GM23338 (cell line): ENCODE results near the gene TMEM11. TPM values are rescaled to one million over a fixed set of nuclear protein-coding genes. Genes with fewer than 3 reads are reported as not detected.

Experiments used
- ATAC-seq: fragments of 200-7000 bp; cut with Tn5 transposase; 3 replicates; pipeline ENCODE4 v1.9.1; 2020
- DNase-seq: peaks from one replicate; pipeline ENCODE4 v3.0.0-alpha.2; 2015; ENCODE audit warnings: low spot score
- H2AFZ ChIP-seq: fragments of 200-600 bp; sonication (generic); 2 replicates; pipeline ENCODE4 v1.8.0; 2016; ENCODE audit warnings: antibody characterized with exemption, mild to moderate bottlenecking, moderate library complexity
- H3F3A ChIP-seq: fragments of 200-600 bp; sonication (generic); replicated peaks from 2 replicates; pipeline ENCODE4 v1.8.0; 2017; ENCODE audit warnings: antibody characterized with exemption, mixed run types, low read depth
- H3K27ac ChIP-seq: fragments of 200-600 bp; sonication (generic); 2 replicates; pipeline ENCODE4 v1.6.1; 2016; ENCODE audit warnings: low read depth
- H3K27me3 ChIP-seq: fragments of 200-600 bp; sonication (generic); 2 replicates; pipeline ENCODE4 v1.8.0; 2016; ENCODE audit warnings: mild to moderate bottlenecking, mixed run types, moderate library complexity; ENCODE audit not compliant: insufficient read depth
- H3K36me3 ChIP-seq: fragments of 200-600 bp; sonication (generic); 2 replicates; pipeline ENCODE4 v1.8.0; 2016; ENCODE audit warnings: mild to moderate bottlenecking; ENCODE audit not compliant: insufficient read depth
- H3K4me1 ChIP-seq: fragments of 200-600 bp; sonication (generic); 2 replicates; pipeline ENCODE4 v1.8.0; 2016; ENCODE audit warnings: mild to moderate bottlenecking, moderate library complexity; ENCODE audit not compliant: insufficient read depth
- H3K4me2 ChIP-seq: fragments of 200-600 bp; sonication (generic); 2 replicates; pipeline ENCODE4 v1.7.1; 2017; ENCODE audit warnings: mixed run types
- H3K4me3 ChIP-seq: fragments of 200-600 bp; sonication (generic); 2 replicates; pipeline ENCODE4 v1.6.1; 2016; ENCODE audit warnings: mixed run types
- H3K79me2 ChIP-seq: fragments of 200-600 bp; sonication (generic); replicated peaks from 2 replicates; pipeline ENCODE4 v1.8.0; 2017; ENCODE audit warnings: mild to moderate bottlenecking; ENCODE audit not compliant: insufficient read depth
- H3K9me2 ChIP-seq: fragments of 200-600 bp; sonication (generic); 2 replicates; pipeline ENCODE4 v1.8.0; 2017; ENCODE audit not compliant: insufficient read depth
- H4K20me1 ChIP-seq: fragments of 200-600 bp; sonication (generic); replicated peaks from 2 replicates; pipeline ENCODE4 v1.8.0; 2017; ENCODE audit warnings: mild to moderate bottlenecking; ENCODE audit not compliant: insufficient read depth
- H3K27ac Mint-ChIP-seq: 2 replicates; pipeline ENCODE4 v1.8.0; 2020; ENCODE audit warnings: inconsistent platforms, mild to moderate bottlenecking, moderate library complexity, mixed read lengths
- H3K27me3 Mint-ChIP-seq: 3 replicates; pipeline ENCODE4 v1.8.0; 2022; ENCODE audit warnings: low read depth, mild to moderate bottlenecking, moderate library complexity, mixed read lengths, inconsistent platforms; ENCODE audit not compliant: insufficient read depth, poor library complexity
- H3K36me3 Mint-ChIP-seq: 3 replicates; pipeline ENCODE4 v1.8.0; 2021; ENCODE audit warnings: low read depth, mild to moderate bottlenecking, inconsistent platforms, moderate library complexity, mixed read lengths
- H3K4me1 Mint-ChIP-seq: 3 replicates; pipeline ENCODE4 v1.8.0; 2020; ENCODE audit warnings: mild to moderate bottlenecking, inconsistent platforms, mixed read lengths
- H3K4me3 Mint-ChIP-seq: 3 replicates; pipeline ENCODE4 v1.8.0; 2021; ENCODE audit warnings: moderate library complexity, mild to moderate bottlenecking, inconsistent platforms, mixed read lengths
- H3K9me3 Mint-ChIP-seq: 3 replicates; pipeline ENCODE4 v1.8.0; 2020; ENCODE audit warnings: moderate library complexity, mild to moderate bottlenecking, inconsistent platforms, mixed read lengths
- CTCF ChIP-seq, 2 experiments: fragments of 200-600 bp in 1 of 2; sonication (generic) in 1 of 2; conservative IDR thresholded peaks; 2 replicates each; pipeline versions ENCODE4 v1.5.1 to v1.6.1; 2016 to 2017; ENCODE audit warnings: antibody characterized with exemption in 2 of 2, low read depth in 2 of 2, mild to moderate bottlenecking in 2 of 2, moderate library complexity in 1 of 2
- ETS1 ChIP-seq: IDR thresholded peaks from 2 replicates; pipeline ENCODE4 v1.6.1; 2016; ENCODE audit warnings: antibody characterized with exemption
- JUNB ChIP-seq: IDR thresholded peaks from one replicate; pipeline ENCODE4 v1.6.1; 2016; ENCODE audit warnings: antibody characterized with exemption; ENCODE audit not compliant: unreplicated experiment
- POLR2AphosphoS5 ChIP-seq: IDR thresholded peaks from 2 replicates; pipeline ENCODE4 v1.6.1; 2016; ENCODE audit warnings: antibody characterized with exemption, low read depth
- REST ChIP-seq: IDR thresholded peaks from one replicate; pipeline ENCODE4 v1.6.1; 2018; ENCODE audit warnings: antibody characterized with exemption; ENCODE audit not compliant: unreplicated experiment
- STAT1 ChIP-seq: IDR thresholded peaks from one replicate; pipeline ENCODE4 v1.6.1; 2016; ENCODE audit warnings: antibody characterized with exemption; ENCODE audit not compliant: unreplicated experiment
- ZNF331 ChIP-seq: fragments of 250-450 bp; sonication (Bioruptor Pico); IDR thresholded peaks from 2 replicates; pipeline ENCODE4 v1.5.0; 2020; ENCODE audit warnings: low read depth, mild to moderate bottlenecking, moderate library complexity
- ZNF462 ChIP-seq: fragments of 250-450 bp; sonication (Bioruptor Pico); IDR thresholded peaks from 2 replicates; pipeline ENCODE4 v1.5.0; 2020; ENCODE audit warnings: mild to moderate bottlenecking, moderate library complexity
- polyA plus RNA-seq: library from polyadenylated mRNA; unstranded; fragments of >200 nt; fragmentation: Nextera tagmentation; extraction: Ambion mirVana; gene quantifications from 2 replicates; pipeline ENCODE4 v1.2.1, GENCODE V29; 2016
- total RNA-seq: library from RNA; depleted of rRNA; stranded (reverse); fragments of >200 nt; shearing (Covaris generic); gene quantifications from 2 replicates; pipeline ENCODE4 v1.2.3, GENCODE V29; 2014

Gene TMEM11
- total and polyA plus RNA-seq, 2 experiments from 2014 or later, result 38.5 to 90.2 TPM

- no peak for TF ChIP-seq ZNF462
- no peak for TF ChIP-seq ZNF331 (CRISPR knock-in tag)
- TF ChIP-seq CTCF (conservative IDR thresholded peaks at IDR 0.05; ENCODE audit: low read depth in 2 of 2), result no peak
- no peak for TF ChIP-seq ETS1
- TF ChIP-seq JUNB, result no peak
Measured at GRCh38 chr17:21262259-21262993, 48.5 kb upstream of the TMEM11 start (continued).

- H4K20me1 ChIP-seq, result no peaks in the 10 kb centered on the region
- no peaks in the 10 kb centered on the region for H3K79me2 ChIP-seq
- no peak overlapping the region for H3K4me2 ChIP-seq
- H3K4me1 Mint-ChIP-seq, result peaks cover 11% of the 10 kb centered on the region; the same call in 2 of the 3 replicates
- H3K27me3 ChIP-seq, result no peaks in the 10 kb centered on the region
- H3K36me3 ChIP-seq, result no peaks in the 10 kb centered on the region
- no peaks in the 10 kb centered on the region for H3K9me2 ChIP-seq
- peaks cover 25% of the 10 kb centered on the region for H3K4me1 ChIP-seq
- ATAC-seq, result no peak
- H3K36me3 Mint-ChIP-seq, result no peaks in the 10 kb centered on the region
- TF ChIP-seq STAT1 (no peak), ZNF331 (CRISPR knock-in tag) (no peak), JUNB (no peak), REST (no peak), POLR2AphosphoS5 (no peak)
- peaks cover 8% of the 10 kb centered on the region for H3K27me3 Mint-ChIP-seq
- DNase-seq, result no peak
- H3F3A ChIP-seq, result peaks cover 5% of the 10 kb centered on the region; the same call in 1 of the 2 replicates
- H3K9me3 Mint-ChIP-seq, result peaks cover 2% of the 10 kb centered on the region; the same call in 2 of the 3 replicates
- no peak overlapping the region for H3K4me3 Mint-ChIP-seq
- H3K27ac ChIP-seq, result no peak overlapping the region
- no peak overlapping the region for H3K27ac Mint-ChIP-seq
- H3K4me3 ChIP-seq, result no peak overlapping the region
- H2AFZ ChIP-seq, result no peak overlapping the region
Measured at GRCh38 chr17:21258593-21258992, 44.6 kb upstream of the TMEM11 start.
